WTC11 (cell line): Measurements from ENCODE around the gene ARHGEF38.

ENCODE experiments used
- CREB1 ChIP-seq: sonication (generic); formaldehyde crosslinking; IDR thresholded peaks from 2 replicates; pipeline ENCODE4 v1.8.0; 2023; ENCODE audit warnings: mild to moderate bottlenecking, missing genetic modification reagents
- TF ChIP-seq, protein P1 (sequence below): fragments of 200-600 bp; IDR thresholded peaks from 2 replicates; pipeline ENCODE4 v1.8.0; 2022; ENCODE audit warnings: antibody characterized with exemption

DNA sequence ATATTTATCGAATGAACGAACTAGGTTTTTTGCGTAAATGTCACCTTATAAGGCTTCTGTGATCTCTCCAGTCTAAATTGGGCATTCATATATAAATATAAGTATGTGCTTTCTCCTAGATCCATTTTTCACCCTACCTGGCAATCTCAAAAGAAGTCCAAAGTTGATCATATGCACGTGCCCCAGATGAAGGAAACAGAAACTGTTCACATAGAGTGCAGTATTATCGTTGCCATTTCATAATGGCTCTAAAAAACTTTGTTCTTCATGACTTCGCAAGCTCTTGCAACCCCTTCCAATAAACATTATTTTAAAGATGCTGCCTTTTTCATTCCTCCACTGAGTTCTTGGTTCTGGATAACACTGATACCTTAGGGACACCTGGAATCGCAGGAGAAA, 155.4 kb downstream of the ARHGEF38 start:
- TF ChIP-seq, protein P1, sequence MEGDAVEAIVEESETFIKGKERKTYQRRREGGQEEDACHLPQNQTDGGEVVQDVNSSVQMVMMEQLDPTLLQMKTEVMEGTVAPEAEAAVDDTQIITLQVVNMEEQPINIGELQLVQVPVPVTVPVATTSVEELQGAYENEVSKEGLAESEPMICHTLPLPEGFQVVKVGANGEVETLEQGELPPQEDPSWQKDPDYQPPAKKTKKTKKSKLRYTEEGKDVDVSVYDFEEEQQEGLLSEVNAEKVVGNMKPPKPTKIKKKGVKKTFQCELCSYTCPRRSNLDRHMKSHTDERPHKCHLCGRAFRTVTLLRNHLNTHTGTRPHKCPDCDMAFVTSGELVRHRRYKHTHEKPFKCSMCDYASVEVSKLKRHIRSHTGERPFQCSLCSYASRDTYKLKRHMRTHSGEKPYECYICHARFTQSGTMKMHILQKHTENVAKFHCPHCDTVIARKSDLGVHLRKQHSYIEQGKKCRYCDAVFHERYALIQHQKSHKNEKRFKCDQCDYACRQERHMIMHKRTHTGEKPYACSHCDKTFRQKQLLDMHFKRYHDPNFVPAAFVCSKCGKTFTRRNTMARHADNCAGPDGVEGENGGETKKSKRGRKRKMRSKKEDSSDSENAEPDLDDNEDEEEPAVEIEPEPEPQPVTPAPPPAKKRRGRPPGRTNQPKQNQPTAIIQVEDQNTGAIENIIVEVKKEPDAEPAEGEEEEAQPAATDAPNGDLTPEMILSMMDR: no peak
- no peak for TF ChIP-seq CREB1 (CRISPR knock-in tag)
